Gastrocnemius medialis (tissue), 4 donors: Measurements from ENCODE around the gene AGAP1.

ENCODE experiments used
- CTCF ChIP-seq, 5 experiments: fragments of 450-650 bp in 3 of 5; fragments of 200-600 bp in 2 of 5; sonication (generic) in 2 of 5; IDR thresholded peaks in 4 of 5; conservative IDR thresholded peaks in 1 of 5; 1 replicate in 4 of 5; 2 replicates in 1 of 5; pipeline ENCODE4 v1.5.1; 2016 to 2019; ENCODE audit warnings: antibody characterized with exemption in 5 of 5, mild to moderate bottlenecking in 3 of 5, moderate library complexity in 3 of 5
- POLR2A ChIP-seq, 2 donors: fragments of 450-650 bp; IDR thresholded peaks; one replicate each; pipeline ENCODE4 v1.6.1; 2017; ENCODE audit warnings: antibody characterized with exemption in 2 of 2, mild to moderate bottlenecking in 2 of 2, moderate library complexity in 2 of 2

DNA sequence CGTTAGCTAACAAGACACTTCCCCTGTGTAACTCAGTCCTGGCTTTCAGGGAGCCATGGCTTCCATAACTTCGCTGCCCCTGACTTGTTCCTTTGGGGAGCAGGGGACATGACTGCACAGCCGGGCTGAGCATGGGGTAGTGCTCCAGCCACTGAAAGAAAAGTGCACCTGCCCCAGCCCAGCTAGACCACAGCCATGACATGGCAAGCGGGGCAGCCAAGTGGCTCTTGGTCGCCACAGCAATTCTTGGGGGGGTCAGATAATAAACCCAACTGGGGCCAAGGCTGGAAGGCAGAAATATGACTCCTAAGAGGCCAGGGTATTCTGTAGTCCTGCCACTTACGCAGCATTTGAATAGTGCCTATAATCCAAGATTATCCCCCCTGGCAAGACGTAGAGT lies 385.3 kb downstream of the AGAP1 start:
- TF ChIP-seq CTCF (IDR thresholded peaks at IDR 0.05 in 4 of 5, conservative IDR thresholded peaks at IDR 0.05 in 1 of 5) (no peak), POLR2A (IDR thresholded peaks at IDR 0.05) (no peak)
